ENCODE results near the gene RSAD2.

The RSAD2 gene

GRCh38 chr2:6905668-6906067, 28.1 kb downstream of the RSAD2 start:
- no peak for DNase-seq (ENCODE audit: low read depth in 2 of 2)

- DNase-seq (ENCODE audit: low read depth in 2 of 2), result no peak
Measured at GRCh38 chr2:6906165-6906741, 28.7 kb downstream of the RSAD2 start.

GRCh38 chr2:6908291-6908690, 30.7 kb downstream of the RSAD2 start:
- DNase-seq (ENCODE audit: low read depth in 2 of 2), result no peak

GRCh38 chr2:6909431-6910385, 32.1 kb downstream of the RSAD2 start:
- DNase-seq (ENCODE audit: low read depth in 2 of 2), result no peak

GRCh38 chr2:6911721-6912120, 34.1 kb downstream of the RSAD2 start:
- no peak for DNase-seq (ENCODE audit: low read depth in 2 of 2)

GRCh38 chr2:6913415-6914157, 36.0 kb downstream of the RSAD2 start:
- peak in 1 of 2 experiments; percentile 37 for DNase-seq (ENCODE audit: low read depth in 2 of 2)

- DNase-seq (ENCODE audit: low read depth in 2 of 2), result no peak
Measured at GRCh38 chr2:6914828-6915227, 37.3 kb downstream of the RSAD2 start.

GRCh38 chr2:6915399-6915798, 37.8 kb downstream of the RSAD2 start:
- no peak for DNase-seq (ENCODE audit: low read depth in 2 of 2)

- DNase-seq (ENCODE audit: low read depth in 2 of 2), result no peak
Measured at GRCh38 chr2:6916224-6916623, 38.6 kb downstream of the RSAD2 start.

GRCh38 chr2:6916736-6917070, 39.1 kb downstream of the RSAD2 start:
- no peak for DNase-seq (ENCODE audit: low read depth in 2 of 2)

GRCh38 chr2:6917071-6917760, 39.6 kb downstream of the RSAD2 start, which contains the start of gene RNF144A:
Gene RNF144A (plus strand): TSS chr2:6917412. CDS start chr2:6996927, 79,515 bp downstream.
- DNase-seq (ENCODE audit: low read depth in 2 of 2), result peak; percentile 60 to 62

GRCh38 chr2:6917761-6918421, 40.3 kb downstream of the RSAD2 start:
- DNase-seq (ENCODE audit: low read depth in 2 of 2), result no peak

- DNase-seq (ENCODE audit: low read depth in 2 of 2), result no peak
Measured at GRCh38 chr2:6919901-6920742, 42.5 kb downstream of the RSAD2 start.

- DNase-seq (ENCODE audit: low read depth in 2 of 2), result no peak
Measured at GRCh38 chr2:6920743-6921064, 43.1 kb downstream of the RSAD2 start.

GRCh38 chr2:6921321-6921922, 43.8 kb downstream of the RSAD2 start:
- DNase-seq (ENCODE audit: low read depth in 2 of 2), result no peak

- DNase-seq (ENCODE audit: low read depth in 2 of 2), result no peak
Measured at GRCh38 chr2:6922201-6922656, 44.7 kb downstream of the RSAD2 start.

GRCh38 chr2:6923319-6923718, 45.7 kb downstream of the RSAD2 start:
- no peak for DNase-seq (ENCODE audit: low read depth in 2 of 2)

GRCh38 chr2:6924101-6924923, 46.7 kb downstream of the RSAD2 start:
- no peak for DNase-seq (ENCODE audit: low read depth in 2 of 2)

GRCh38 chr2:6924924-6925409, 47.4 kb downstream of the RSAD2 start:
- DNase-seq (ENCODE audit: low read depth in 2 of 2), result no peak

Measured in stimulated activated CD4-positive, alpha-beta T cell treated with anti-CD3 and anti-CD28 coated beads, Interleukin-12 subunit alpha, Interleukin-12 subunit beta, amount 100 ng/mL, for 24 hours (primary cell).